Spinal cord (tissue), 10 donors: ENCODE data around the gene TIGAR. TPM values are rescaled to one million over a fixed set of nuclear protein-coding genes. Genes with fewer than 3 reads are reported as not detected.

Source experiments
- DNase-seq, 6 donors: peaks; one replicate each; pipeline versions ENCODE4 v3.0.0 to v3.0.0-alpha.2; 2013 to 2015; ENCODE audit warnings: low spot score in 6 of 6, low read depth in 4 of 6
- H3K27ac ChIP-seq: one replicate; pipeline ENCODE4 v1.5.1; 2013; ENCODE audit warnings: low read depth, low read length, control low read depth
- H3K27me3 ChIP-seq: one replicate; pipeline ENCODE4 v1.6.1; 2013; ENCODE audit warnings: low read length; ENCODE audit not compliant: control insufficient read depth, insufficient read depth
- H3K36me3 ChIP-seq: one replicate; pipeline ENCODE4 v1.6.1; 2013; ENCODE audit warnings: low read length; ENCODE audit not compliant: control insufficient read depth, insufficient read depth
- H3K4me1 ChIP-seq: one replicate; pipeline ENCODE4 v1.6.1; 2013; ENCODE audit warnings: low read length; ENCODE audit not compliant: control insufficient read depth, insufficient read depth
- H3K4me3 ChIP-seq: one replicate; pipeline ENCODE4 v1.5.1; 2013; ENCODE audit warnings: low read depth, low read length, control low read depth
- H3K9me3 ChIP-seq: one replicate; pipeline ENCODE4 v1.6.1; 2013; ENCODE audit warnings: low read length; ENCODE audit not compliant: control insufficient read depth, insufficient read depth
- WGBS: methylation state at CpG from one replicate; pipeline ENCODE4 v1.1.5; 2013; ENCODE audit warnings: missing lambda C conversion rate; ENCODE audit not compliant: insufficient coverage; 5-methylcytosine and 5-hydroxymethylcytosine counted together
- polyA plus RNA-seq, 2 donors: library from polyadenylated mRNA; unstranded; fragments of 120-200 nt; gene quantifications; one replicate each; pipeline ENCODE4 v1.2.1, GENCODE V29; 2013; ENCODE audit not compliant: insufficient read length in 2 of 2
- total RNA-seq, 2 donors: library from RNA; depleted of rRNA in 1 of 2; stranded (reverse); fragments of 120-200 nt in 1 of 2; fragments of >200 nt in 1 of 2; gene quantifications; one replicate each; pipeline versions ENCODE4 v1.2.3 to v1.2.4, GENCODE V29; 2013 to 2014
- donor health status: healthy.

TIGAR gene
- total and polyA plus RNA-seq, 4 donors, result 4.7 to 14.8 (median 13.3) TPM

DNA sequence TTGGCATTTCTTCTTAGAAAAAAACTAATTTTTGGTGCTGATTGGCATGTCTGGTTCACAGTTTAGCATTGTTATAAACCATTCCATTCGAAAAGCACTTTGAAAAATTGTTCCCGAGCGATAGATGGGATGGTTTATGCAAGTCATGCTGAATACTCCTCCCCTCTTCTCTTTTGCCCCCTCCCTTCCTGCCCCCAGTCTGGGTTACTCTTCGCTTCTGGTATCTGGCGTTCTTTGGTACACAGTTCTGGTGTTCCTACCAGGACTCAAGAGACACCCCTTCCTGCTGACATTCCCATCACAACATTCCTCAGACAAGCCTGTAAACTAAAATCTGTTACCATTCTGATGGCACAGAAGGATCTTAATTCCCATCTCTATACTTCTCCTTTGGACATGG is 20.1 kb upstream of the TIGAR start:
- WGBS, result 94% methylated on average over 2 of the region's 5 CpGs
- Histone ChIP-seq H3K27me3 (no peaks in the 10 kb centered on the region), H3K36me3 (peaks cover 22% of the 10 kb centered on the region)

DNA sequence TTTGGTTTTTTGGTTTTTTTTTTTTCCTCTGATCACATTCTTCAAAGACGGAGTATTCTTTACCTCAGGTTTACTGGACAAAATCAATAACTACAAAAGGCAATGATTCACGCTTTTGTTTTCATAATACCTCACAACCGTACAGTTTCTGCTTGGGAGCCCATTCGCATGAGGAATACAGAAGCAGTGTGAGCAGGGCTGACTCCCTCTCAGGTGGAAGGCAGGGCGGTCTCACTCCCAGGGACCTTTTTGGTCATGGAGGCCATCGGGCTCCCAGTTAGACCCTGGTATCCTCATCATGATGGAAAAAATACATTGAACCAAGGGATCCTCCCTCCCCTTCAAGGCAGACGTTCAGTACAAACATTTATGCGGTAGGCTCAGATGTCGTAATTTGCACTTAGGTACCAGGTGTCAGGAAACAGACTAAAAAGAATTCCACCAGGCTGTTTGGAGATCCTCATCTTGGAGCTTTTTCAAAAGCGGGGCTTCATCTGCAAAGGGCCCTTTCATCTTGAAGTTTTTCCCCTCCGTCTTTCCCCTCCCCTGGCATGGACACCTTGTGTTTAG is 19.0 kb upstream of the TIGAR start:
- Histone ChIP-seq H3K9me3 (no peaks in the 10 kb centered on the region), H3K4me1 (peaks cover 3% of the 10 kb centered on the region), H3K27ac (no peak overlapping the region), H3K27me3 (no peaks in the 10 kb centered on the region), H3K4me3 (no peak overlapping the region), H3K36me3 (peaks cover 19% of the 10 kb centered on the region)
- WGBS, result 87% methylated on average over 9 of the region's 11 CpGs
- DNase-seq, result peak in 1 of 6 donors; percentile 21

More for the DNA sequence above, 20.1 kb upstream of the TIGAR start:
- H3K27ac ChIP-seq, result no peak overlapping the region
- no peaks in the 10 kb centered on the region for H3K9me3 ChIP-seq
- no peak overlapping the region for H3K4me3 ChIP-seq
- H3K4me1 ChIP-seq, result peaks cover 3% of the 10 kb centered on the region
- peak in 1 of 6 donors; percentile 31 for DNase-seq

DNA sequence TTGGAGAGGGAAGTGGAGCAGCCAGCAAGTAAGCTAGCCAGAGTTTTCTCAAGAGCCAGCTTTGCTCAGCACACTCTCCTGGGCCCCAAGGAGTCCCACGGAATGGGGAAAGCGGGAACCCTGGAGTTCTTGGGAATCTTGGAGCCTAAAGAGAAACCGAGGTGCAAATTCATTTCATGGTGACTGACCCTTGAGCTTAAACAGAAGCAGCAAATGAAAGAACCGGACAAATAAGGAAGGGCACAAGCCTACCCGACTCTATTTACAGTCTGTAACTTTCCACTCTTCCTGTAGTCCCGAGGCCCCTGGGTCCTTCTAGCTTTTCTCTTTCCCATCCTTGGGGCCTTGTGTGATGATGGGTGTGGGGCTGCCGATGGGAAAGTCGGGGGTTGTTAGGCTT is 18.1 kb upstream of the TIGAR start:
- H3K4me1 ChIP-seq, result peaks cover 8% of the 10 kb centered on the region
- no peak overlapping the region for H3K4me3 ChIP-seq
- 83% methylated on average over 4 of the region's 8 CpGs for WGBS
- no peak overlapping the region for H3K27ac ChIP-seq
- DNase-seq, result no peak
- H3K9me3 ChIP-seq, result no peaks in the 10 kb centered on the region
- peaks cover 16% of the 10 kb centered on the region for H3K36me3 ChIP-seq
- H3K27me3 ChIP-seq, result no peaks in the 10 kb centered on the region

DNA sequence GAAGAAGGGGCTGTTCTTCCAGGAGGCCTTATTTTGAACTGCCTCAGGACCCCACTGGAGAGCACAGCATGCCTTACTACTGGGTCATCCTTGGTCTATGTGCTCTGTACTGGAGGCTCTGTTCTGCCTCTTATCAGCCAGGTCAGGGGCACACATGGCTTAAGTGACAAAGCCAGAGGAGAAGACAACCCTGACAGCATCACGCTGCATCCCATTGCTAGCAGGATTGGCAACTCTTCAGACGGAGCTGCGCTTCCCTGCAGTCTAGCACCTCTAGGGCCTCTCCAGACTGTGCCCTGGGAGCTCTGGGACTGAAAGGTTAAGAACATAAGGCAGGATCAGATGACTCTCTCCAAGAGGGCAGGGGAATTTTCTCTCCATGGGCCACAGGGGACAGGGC is 17.3 kb upstream of the TIGAR start:
- Histone ChIP-seq H3K27me3 (no peaks in the 10 kb centered on the region), H3K27ac (no peak overlapping the region), H3K9me3 (no peaks in the 10 kb centered on the region), H3K4me1 (peaks cover 15% of the 10 kb centered on the region), H3K4me3 (no peak overlapping the region), H3K36me3 (peaks cover 17% of the 10 kb centered on the region)
- peak in 1 of 6 donors; percentile 70 for DNase-seq
- 96% methylated on average over 3 of the region's 3 CpGs for WGBS

DNA sequence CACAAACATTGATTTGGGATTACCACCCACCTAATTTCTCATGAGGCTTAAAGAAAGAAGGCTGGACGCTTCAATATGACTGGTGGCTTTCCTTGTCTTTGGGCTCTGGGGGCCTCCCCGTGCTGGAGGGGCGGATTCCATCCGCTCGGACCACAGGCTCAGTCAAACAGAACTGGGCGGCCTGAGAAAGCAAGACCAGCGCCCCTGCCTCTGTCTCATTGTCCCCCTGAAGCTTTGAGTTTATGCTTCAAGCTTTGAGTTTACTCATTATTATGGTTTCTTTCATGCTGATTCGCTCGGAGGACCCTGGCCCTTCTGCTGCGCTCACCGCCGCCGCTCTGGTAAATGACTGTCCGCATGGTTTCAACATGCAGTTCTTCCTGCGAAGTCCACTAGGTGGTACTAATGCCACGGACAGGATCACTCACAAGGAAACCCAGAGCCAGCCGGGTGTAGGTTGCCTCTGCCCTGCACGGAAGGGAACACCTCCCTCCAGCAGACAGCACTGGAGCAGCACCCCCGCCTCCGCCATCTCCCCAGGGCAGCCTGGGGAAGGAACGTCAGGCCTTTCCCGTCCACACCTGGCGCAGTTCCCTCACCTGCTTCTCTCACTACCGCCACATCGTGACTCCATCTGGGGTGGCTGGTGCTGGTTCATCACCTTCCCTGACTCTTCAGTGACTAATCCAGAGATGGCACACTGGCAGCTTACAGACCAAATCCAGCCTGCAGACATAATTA is 13.2 kb upstream of the TIGAR start:
- H3K9me3 ChIP-seq, result no peaks in the 10 kb centered on the region
- H3K4me1 ChIP-seq, result peaks cover 15% of the 10 kb centered on the region
- peak in 3 of 6 donors; percentile 62 to 95 (median 90) for DNase-seq
- no peaks in the 10 kb centered on the region for H3K27me3 ChIP-seq
- WGBS, result 13% methylated on average over 25 of the region's 25 CpGs
- peak overlapping the region; percentile 18 for H3K27ac ChIP-seq
- H3K4me3 ChIP-seq, result peak overlapping the region; percentile 14
- peaks cover 11% of the 10 kb centered on the region for H3K36me3 ChIP-seq

DNA sequence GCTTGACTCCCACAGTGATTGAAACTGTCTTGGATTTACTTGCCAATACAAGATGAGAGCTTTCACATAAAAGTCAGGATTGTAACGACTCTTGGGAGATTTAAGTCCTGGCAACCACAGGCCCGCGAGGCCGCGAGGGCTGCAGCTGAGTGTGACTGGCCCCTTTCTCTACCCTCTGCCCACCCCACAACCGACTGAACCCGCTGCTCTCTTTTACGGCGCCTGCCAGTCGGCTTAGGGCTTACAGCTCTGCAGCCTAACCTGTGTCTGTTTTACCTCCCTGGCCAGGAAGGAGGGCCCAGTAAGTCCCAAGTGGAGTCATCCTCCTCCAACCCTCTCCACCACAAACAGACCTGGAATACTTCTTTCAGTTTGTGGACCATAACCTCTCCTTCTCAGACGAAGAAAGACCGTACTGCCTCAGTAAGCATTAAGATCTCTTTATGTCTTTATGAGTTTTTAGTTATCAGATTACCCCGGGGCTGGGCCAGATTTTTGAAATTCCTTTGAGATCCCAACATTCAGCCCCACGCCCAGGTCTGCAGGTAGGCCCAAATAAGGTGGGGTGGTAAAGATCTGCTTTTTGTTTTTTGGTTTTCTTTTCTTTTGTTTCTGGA is 12.6 kb upstream of the TIGAR start:
- WGBS, result 42% methylated on average over 10 of the region's 14 CpGs
- Histone ChIP-seq H3K4me1 (peaks cover 15% of the 10 kb centered on the region), H3K9me3 (no peaks in the 10 kb centered on the region), H3K4me3 (no peak overlapping the region), H3K27ac (no peak overlapping the region), H3K27me3 (no peaks in the 10 kb centered on the region), H3K36me3 (peaks cover 11% of the 10 kb centered on the region)
- no peak for DNase-seq

- 89% methylated on average over 2 of the region's 5 CpGs for WGBS
- peaks cover 3% of the 10 kb centered on the region for H3K36me3 ChIP-seq
Observed at GRCh38 chr12:4311776-4312175, 9.2 kb upstream of the TIGAR start.

DNA sequence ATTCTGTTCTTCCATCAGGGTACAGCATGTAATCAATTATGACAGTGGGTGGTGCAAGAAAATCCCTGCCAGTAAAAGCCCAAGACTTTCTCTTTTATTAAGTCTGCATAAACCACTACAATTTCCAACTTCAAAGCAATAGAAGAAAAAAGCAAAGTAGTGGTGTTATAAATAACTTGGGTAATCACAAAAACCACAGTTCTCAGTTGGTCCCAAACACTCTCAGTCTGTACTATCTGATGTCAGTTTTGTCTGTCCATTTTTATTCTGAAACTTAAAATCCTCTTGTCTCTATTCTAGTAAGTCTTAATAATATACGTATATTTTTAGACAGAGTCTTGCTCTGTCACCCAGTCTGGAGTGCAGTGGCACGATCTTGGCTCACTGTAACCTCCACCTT is 8.8 kb upstream of the TIGAR start:
- H3K4me1 ChIP-seq, result peaks cover 12% of the 10 kb centered on the region
- H3K4me3 ChIP-seq, result no peak overlapping the region
- no peaks in the 10 kb centered on the region for H3K9me3 ChIP-seq
- H3K27me3 ChIP-seq, result no peaks in the 10 kb centered on the region
- no CpG with 5 or more reads among the region's 2 CpGs for WGBS
- no peak overlapping the region for H3K27ac ChIP-seq
- DNase-seq, result no peak
- H3K36me3 ChIP-seq, result peaks cover 3% of the 10 kb centered on the region

More at GRCh38 chr12:4311776-4312175, 9.2 kb upstream of the TIGAR start:
- H3K4me3 ChIP-seq, result no peak overlapping the region
- no peak overlapping the region for H3K27ac ChIP-seq
- H3K27me3 ChIP-seq, result no peaks in the 10 kb centered on the region
- DNase-seq, result peak in 1 of 6 donors; percentile 51
- H3K4me1 ChIP-seq, result peaks cover 12% of the 10 kb centered on the region
- H3K9me3 ChIP-seq, result no peaks in the 10 kb centered on the region

- WGBS, result 0% methylated on average over 11 of the region's 13 CpGs
- H3K9me3 ChIP-seq, result no peaks in the 10 kb centered on the region
Observed at GRCh38 chr12:4320497-4320852, 538 bp upstream of the TIGAR start.

More at GRCh38 chr12:4320497-4320852, 538 bp upstream of the TIGAR start:
- Histone ChIP-seq H3K36me3 (peaks cover 4% of the 10 kb centered on the region), H3K27me3 (no peaks in the 10 kb centered on the region), H3K4me3 (peak overlapping the region; percentile 68), H3K4me1 (peaks cover 13% of the 10 kb centered on the region), H3K27ac (peak overlapping the region; percentile 80)
- DNase-seq, result no peak
